ENCODE measurements around the gene PACS2.

The PACS2 gene

GRCh38 chr14:105426416-105427130, 112.0 kb downstream of the PACS2 start:
- DNase-seq, result no peak

- no peak for DNase-seq
Measured at GRCh38 chr14:105427412-105427811, 112.9 kb downstream of the PACS2 start.

GRCh38 chr14:105427936-105428485, 113.5 kb downstream of the PACS2 start:
- no peak for DNase-seq

- no peak for DNase-seq
Measured at GRCh38 chr14:105430042-105430441, 115.5 kb downstream of the PACS2 start.

- DNase-seq, result no peak
Measured at GRCh38 chr14:105430565-105430964, 116.0 kb downstream of the PACS2 start.

- DNase-seq, result no peak
Measured at GRCh38 chr14:105431256-105431655, 116.7 kb downstream of the PACS2 start.

GRCh38 chr14:105432657-105433056, 118.1 kb downstream of the PACS2 start:
- DNase-seq, result no peak

GRCh38 chr14:105433161-105433605, 118.6 kb downstream of the PACS2 start:
- DNase-seq, result no peak

- DNase-seq, result no peak
Measured at GRCh38 chr14:105436402-105436801, 121.9 kb downstream of the PACS2 start.

- no peak for DNase-seq
Measured at GRCh38 chr14:105436891-105437722, 122.6 kb downstream of the PACS2 start.

- no peak for DNase-seq
Measured at GRCh38 chr14:105437723-105438500, 123.4 kb downstream of the PACS2 start.

GRCh38 chr14:105439179-105439578, 124.6 kb downstream of the PACS2 start:
- no peak for DNase-seq

- no peak for DNase-seq
Measured at GRCh38 chr14:105439710-105440553, 125.4 kb downstream of the PACS2 start.

- DNase-seq, result no peak
Measured at GRCh38 chr14:105440554-105440900, 126.0 kb downstream of the PACS2 start.

GRCh38 chr14:105440992-105441391, 126.4 kb downstream of the PACS2 start:
- DNase-seq, result no peak

- no peak for DNase-seq
Measured at GRCh38 chr14:105442125-105442524, 127.6 kb downstream of the PACS2 start.

GRCh38 chr14:105442834-105443233, 128.3 kb downstream of the PACS2 start:
- no peak for DNase-seq

GRCh38 chr14:105444859-105445258, 130.3 kb downstream of the PACS2 start:
- DNase-seq, result no peak

- no peak for DNase-seq
Measured at GRCh38 chr14:105445290-105445689, 130.7 kb downstream of the PACS2 start.

- DNase-seq, result no peak
Measured at GRCh38 chr14:105445901-105446845, 131.6 kb downstream of the PACS2 start.

GRCh38 chr14:105446971-105447370, 132.4 kb downstream of the PACS2 start:
- DNase-seq, result no peak

All from cerebellar nuclear complex (tissue), 1 donor.